Gastrocnemius medialis (tissue), 4 donors: ENCODE measurements around the gene TCERG1L.

Source experiments
- POLR2A ChIP-seq, 2 donors: fragments of 450-650 bp; IDR thresholded peaks; one replicate each; pipeline ENCODE4 v1.6.1; 2017; ENCODE audit warnings: antibody characterized with exemption in 2 of 2, mild to moderate bottlenecking in 2 of 2, moderate library complexity in 2 of 2
- TF ChIP-seq, protein P1 (sequence below), 5 experiments: fragments of 450-650 bp in 3 of 5; fragments of 200-600 bp in 2 of 5; sonication (generic) in 2 of 5; IDR thresholded peaks in 4 of 5; conservative IDR thresholded peaks in 1 of 5; 1 replicate in 4 of 5; 2 replicates in 1 of 5; pipeline ENCODE4 v1.5.1; 2016 to 2019; ENCODE audit warnings: antibody characterized with exemption in 5 of 5, mild to moderate bottlenecking in 3 of 5, moderate library complexity in 3 of 5

DNA sequence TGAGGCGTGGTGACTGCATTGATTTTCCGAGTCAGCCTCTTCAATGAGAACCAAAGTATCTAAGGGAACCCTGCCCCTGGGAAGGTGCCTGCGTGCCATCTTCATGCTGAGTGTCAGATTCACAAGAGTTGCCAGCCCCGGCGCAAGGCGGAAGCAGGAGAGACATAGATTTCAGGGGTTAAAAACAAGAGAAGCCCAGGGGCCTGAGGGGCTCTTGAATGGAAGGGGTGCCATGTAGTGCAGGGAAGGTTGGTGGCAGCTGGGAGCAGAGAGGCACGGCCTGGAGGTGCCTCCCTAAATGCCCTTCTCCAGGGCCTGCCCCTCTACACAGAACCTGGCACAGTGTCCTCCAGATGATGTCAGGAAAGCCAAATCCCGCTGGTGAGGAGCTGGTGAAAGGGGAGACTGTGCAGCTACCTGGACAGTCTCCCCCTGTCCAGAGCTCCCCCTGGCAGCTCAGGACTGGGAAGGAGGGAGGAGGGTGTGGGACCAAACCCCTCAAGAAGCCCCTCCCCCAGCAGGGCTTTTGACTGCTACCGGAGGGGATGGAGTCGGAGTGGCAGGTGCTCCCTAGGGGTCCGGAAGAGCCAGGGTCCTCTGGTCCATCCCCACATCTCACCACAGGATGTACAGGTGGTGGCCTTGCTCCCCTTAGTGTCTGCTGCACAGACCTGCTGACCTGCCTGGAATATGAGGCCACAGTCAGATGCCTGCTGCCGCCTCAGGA is 137.9 kb downstream of the TCERG1L start:
- TF ChIP-seq, protein P1, sequence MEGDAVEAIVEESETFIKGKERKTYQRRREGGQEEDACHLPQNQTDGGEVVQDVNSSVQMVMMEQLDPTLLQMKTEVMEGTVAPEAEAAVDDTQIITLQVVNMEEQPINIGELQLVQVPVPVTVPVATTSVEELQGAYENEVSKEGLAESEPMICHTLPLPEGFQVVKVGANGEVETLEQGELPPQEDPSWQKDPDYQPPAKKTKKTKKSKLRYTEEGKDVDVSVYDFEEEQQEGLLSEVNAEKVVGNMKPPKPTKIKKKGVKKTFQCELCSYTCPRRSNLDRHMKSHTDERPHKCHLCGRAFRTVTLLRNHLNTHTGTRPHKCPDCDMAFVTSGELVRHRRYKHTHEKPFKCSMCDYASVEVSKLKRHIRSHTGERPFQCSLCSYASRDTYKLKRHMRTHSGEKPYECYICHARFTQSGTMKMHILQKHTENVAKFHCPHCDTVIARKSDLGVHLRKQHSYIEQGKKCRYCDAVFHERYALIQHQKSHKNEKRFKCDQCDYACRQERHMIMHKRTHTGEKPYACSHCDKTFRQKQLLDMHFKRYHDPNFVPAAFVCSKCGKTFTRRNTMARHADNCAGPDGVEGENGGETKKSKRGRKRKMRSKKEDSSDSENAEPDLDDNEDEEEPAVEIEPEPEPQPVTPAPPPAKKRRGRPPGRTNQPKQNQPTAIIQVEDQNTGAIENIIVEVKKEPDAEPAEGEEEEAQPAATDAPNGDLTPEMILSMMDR (IDR thresholded peaks at IDR 0.05 in 4 of 5, conservative IDR thresholded peaks at IDR 0.05 in 1 of 5) = no peak
- TF ChIP-seq POLR2A (IDR thresholded peaks at IDR 0.05) = no peak
